ENCODE measurements around the gene IGSF9.

GRCh38 chr1:159988006-159988405, 42.6 kb upstream of the IGSF9 start:
- TF ChIP-seq POLR2A (IDR thresholded peaks at IDR 0.05; ENCODE audit: low read length) (no peak), GATA1 (IDR thresholded peaks at IDR 0.05; ENCODE audit: low read depth, low read length) (no peak)
